ENCODE data around the gene NOSIP.
"Not testable (repeated sequence)": the region's sequence is repeated elsewhere in the genome, so short reads cannot be mapped to it uniquely, and the experiment has no call there.

NOSIP gene

GRCh38 chr19:49580264-49581006, at the start of gene NOSIP:
NOSIP (minus strand) TSS chr19:49580556; CDS start chr19:49560691, 19,865 bp downstream.
- DNase-seq = peak; percentile 94

- DNase-seq = no peak
Observed at GRCh38 chr19:49629659-49630058, 49.3 kb upstream of the NOSIP start.

- DNase-seq = no peak
Observed at GRCh38 chr19:49626226-49626625, 45.9 kb upstream of the NOSIP start.

- DNase-seq = no peak
Observed at GRCh38 chr19:49624967-49625910, 44.9 kb upstream of the NOSIP start.

- DNase-seq = not testable (repeated sequence)
Observed at GRCh38 chr19:49617860-49618259, 37.5 kb upstream of the NOSIP start.

GRCh38 chr19:49616945-49617344, 36.6 kb upstream of the NOSIP start:
- no peak for DNase-seq

GRCh38 chr19:49616532-49616931, 36.2 kb upstream of the NOSIP start:
- no peak for DNase-seq

GRCh38 chr19:49615861-49616260, 35.5 kb upstream of the NOSIP start:
- no peak for DNase-seq

- no peak for DNase-seq
Observed at GRCh38 chr19:49614096-49614833, 33.9 kb upstream of the NOSIP start.

- DNase-seq = no peak
Observed at GRCh38 chr19:49613374-49613773, 33.0 kb upstream of the NOSIP start.

- no peak for DNase-seq
Observed at GRCh38 chr19:49609499-49610092, 29.2 kb upstream of the NOSIP start.

- DNase-seq = no peak
Observed at GRCh38 chr19:49605605-49606004, 25.2 kb upstream of the NOSIP start.

GRCh38 chr19:49602806-49603205, 22.4 kb upstream of the NOSIP start:
- DNase-seq = no peak

- no peak for DNase-seq
Observed at GRCh38 chr19:49601482-49602038, 21.2 kb upstream of the NOSIP start.

GRCh38 chr19:49599378-49600295, 19.3 kb upstream of the NOSIP start:
- no peak for DNase-seq

GRCh38 chr19:49597703-49597974, 17.3 kb upstream of the NOSIP start:
- no peak for DNase-seq

- no peak for DNase-seq
Observed at GRCh38 chr19:49596954-49597702, 16.8 kb upstream of the NOSIP start.

- DNase-seq = no peak
Observed at GRCh38 chr19:49596407-49596806, 16.1 kb upstream of the NOSIP start.

GRCh38 chr19:49595819-49596404, 15.6 kb upstream of the NOSIP start:
- DNase-seq = no peak

Data from DMS 273 treated with DMSO at 0.1 percent for 48 hours (cell line).